HG02610 (cell line): ENCODE measurements around the gene NEDD8.

Experiments used
- ATAC-seq: cut with Tn5 transposase; IDR thresholded peaks from one replicate; pipeline ENCODE4 v1.9.1; 2021; ENCODE audit warnings: mild to moderate bottlenecking, moderate library complexity; ENCODE audit not compliant: unreplicated experiment

Gene NEDD8

GRCh38 chr14:24198814-24199524 lies 33.2 kb downstream of the NEDD8 start:
- ATAC-seq = no peak

- no peak for ATAC-seq
These were observed 35.1 kb downstream of the NEDD8 start for GRCh38 chr14:24197056-24197450.

- ATAC-seq = no peak
These were observed 35.8 kb downstream of the NEDD8 start for GRCh38 chr14:24196071-24197055.

- ATAC-seq = peak; percentile 84
These were observed 36.7 kb downstream of the NEDD8 start, which contains the start of gene TM9SF1 for GRCh38 chr14:24195186-24196070. TM9SF1 (minus strand) TSS chr14:24195441; CDS start chr14:24195019, 422 bp downstream.

- no peak for ATAC-seq
These were observed 37.3 kb downstream of the NEDD8 start for GRCh38 chr14:24194873-24195185.

- no peak for ATAC-seq
These were observed 37.8 kb downstream of the NEDD8 start for GRCh38 chr14:24194186-24194872.

- ATAC-seq = no peak
These were observed 39.2 kb downstream of the NEDD8 start for GRCh38 chr14:24192933-24193332.

GRCh38 chr14:24190416-24190815 lies 41.8 kb downstream of the NEDD8 start:
- no peak for ATAC-seq

- ATAC-seq = no peak
These were observed 42.7 kb downstream of the NEDD8 start for GRCh38 chr14:24189460-24189859.

GRCh38 chr14:24189059-24189375 lies 43.1 kb downstream of the NEDD8 start:
- no peak for ATAC-seq

- ATAC-seq = peak; percentile 93
These were observed 43.7 kb downstream of the NEDD8 start, which contains the start of gene IPO4 for GRCh38 chr14:24188251-24189058. IPO4 (minus strand) TSS chr14:24188816; CDS start chr14:24188787, 29 bp downstream.

- no peak for ATAC-seq
These were observed 44.6 kb downstream of the NEDD8 start for GRCh38 chr14:24187539-24187915.

GRCh38 chr14:24186831-24187538 lies 45.2 kb downstream of the NEDD8 start:
- ATAC-seq = no peak

GRCh38 chr14:24185741-24186140 lies 46.4 kb downstream of the NEDD8 start:
- no peak for ATAC-seq

GRCh38 chr14:24185026-24185425 lies 47.1 kb downstream of the NEDD8 start:
- ATAC-seq = no peak

GRCh38 chr14:24184104-24184970 lies 47.8 kb downstream of the NEDD8 start:
- no peak for ATAC-seq

GRCh38 chr14:24183014-24183481 lies 49.1 kb downstream of the NEDD8 start:
- ATAC-seq = no peak
